GM19324 (cell line): ENCODE results near the gene MRPS31.
"Not testable (repeated sequence)": the region's sequence is repeated elsewhere in the genome, so short reads cannot be mapped to it uniquely, and the experiment has no call there.

Experiments used
- ATAC-seq: cut with Tn5 transposase; IDR thresholded peaks from one replicate; pipeline ENCODE4 v1.9.1; 2021; ENCODE audit warnings: mild to moderate bottlenecking, moderate library complexity; ENCODE audit not compliant: unreplicated experiment, low FRiP score

The MRPS31 gene

DNA sequence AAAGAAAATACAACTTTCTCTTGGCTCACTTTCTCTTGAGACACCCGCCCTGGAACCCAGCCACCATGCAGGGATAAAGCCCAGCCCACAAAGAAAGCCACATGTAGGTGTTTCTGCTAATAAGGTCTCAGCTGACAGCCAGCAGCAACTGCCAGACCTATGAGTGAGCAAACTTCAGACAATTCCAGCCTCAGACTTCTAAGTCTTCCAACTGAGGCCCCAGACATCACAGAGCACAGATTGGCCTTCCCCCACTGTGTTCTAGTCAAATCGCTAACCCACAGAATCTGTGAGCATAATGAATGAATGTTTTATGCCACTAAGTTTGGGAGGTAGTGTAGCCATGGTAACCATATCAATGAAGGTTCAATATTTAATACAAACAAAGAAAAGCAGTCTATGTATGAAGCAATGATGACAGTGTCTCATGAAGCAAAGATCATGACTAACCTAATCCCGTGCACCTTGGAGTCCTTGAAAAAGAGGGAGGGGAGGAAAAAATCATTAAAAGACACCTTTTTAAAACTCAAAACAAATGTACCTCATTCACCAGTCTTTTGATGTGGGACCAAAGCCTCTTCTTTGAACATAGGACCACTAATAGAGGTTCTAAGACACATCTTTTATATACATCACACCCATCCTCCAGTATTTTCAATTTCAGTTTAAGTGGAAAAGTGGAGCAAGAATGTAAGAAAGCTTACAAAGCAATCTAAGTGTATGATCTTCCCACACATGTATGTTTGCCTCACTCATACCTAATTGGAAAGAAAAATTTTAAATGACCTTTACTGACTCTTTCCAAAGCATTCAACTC is 6.2 kb downstream of the MRPS31 start:
- ATAC-seq = no peak

- ATAC-seq = no peak
Observed at GRCh38 chr13:40762849-40763248, 8.1 kb downstream of the MRPS31 start.

DNA sequence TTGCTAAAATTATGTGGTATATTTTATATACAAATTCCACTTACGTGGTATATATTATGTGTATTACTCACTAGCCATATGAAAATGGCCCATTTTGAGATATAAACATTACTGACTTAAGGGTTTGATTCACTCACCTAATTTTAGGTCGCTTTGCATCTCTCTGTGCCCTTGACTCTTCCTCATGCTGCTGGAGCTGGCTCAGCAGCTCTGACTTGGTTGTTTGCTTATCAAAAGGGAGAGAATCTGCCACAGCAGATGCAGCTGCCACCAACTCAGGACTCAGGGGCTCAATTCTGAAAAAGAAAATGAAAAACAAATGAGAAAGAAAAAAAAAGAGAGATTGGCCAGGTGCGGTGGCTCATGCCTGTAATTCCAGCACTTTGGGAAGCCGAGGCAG is 12.2 kb downstream of the MRPS31 start:
- peak; percentile 60 for ATAC-seq

GRCh38 chr13:40756042-40756441 is 14.9 kb downstream of the MRPS31 start:
- ATAC-seq = peak; percentile 39

- no peak for ATAC-seq
Observed at GRCh38 chr13:40755082-40755700, 15.8 kb downstream of the MRPS31 start.

- no peak for ATAC-seq
Observed at GRCh38 chr13:40749327-40749726, 21.7 kb downstream of the MRPS31 start.

DNA sequence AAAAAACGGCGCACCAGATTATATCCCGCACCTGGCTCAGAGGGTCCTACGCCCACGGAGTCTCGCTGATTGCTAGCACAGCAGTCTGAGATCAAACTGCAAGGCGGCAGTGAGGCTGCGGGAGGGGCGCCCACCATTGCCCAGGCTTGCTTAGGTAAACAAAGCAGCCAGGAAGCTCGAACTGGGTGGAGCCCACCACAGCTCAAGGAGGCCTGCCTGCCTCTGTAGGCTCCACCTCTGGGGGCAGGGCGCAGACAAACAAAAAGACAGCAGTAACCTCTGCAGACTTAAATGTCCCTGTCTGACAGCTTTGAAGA is 35.8 kb downstream of the MRPS31 start:
- ATAC-seq = not testable (repeated sequence)

- not testable (repeated sequence) for ATAC-seq
Observed at GRCh38 chr13:40734536-40735231, 36.3 kb downstream of the MRPS31 start.

- ATAC-seq = no peak
Observed at GRCh38 chr13:40732658-40733057, 38.3 kb downstream of the MRPS31 start.

DNA sequence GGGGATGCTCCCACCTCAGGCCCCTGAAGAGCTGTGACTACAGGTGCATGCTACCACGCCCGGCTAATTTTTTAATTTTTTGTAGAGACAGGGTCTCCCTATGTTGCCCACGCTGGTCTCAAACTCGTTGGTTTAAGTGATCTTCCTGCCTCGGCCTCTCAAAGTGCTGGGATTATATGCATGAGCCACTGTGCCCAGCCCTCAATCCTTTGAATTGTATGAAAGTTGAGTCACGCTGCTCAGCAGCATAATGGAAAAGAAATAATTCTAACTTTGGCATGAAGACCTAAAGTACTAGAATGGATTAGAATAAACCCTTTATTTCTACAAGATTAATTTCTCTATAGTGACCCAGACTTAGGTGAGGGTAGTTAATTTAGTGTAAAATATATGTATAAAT is 42.4 kb downstream of the MRPS31 start:
- ATAC-seq = no peak

- not testable (repeated sequence) for ATAC-seq
Observed at GRCh38 chr13:40714433-40714832, 56.6 kb downstream of the MRPS31 start.

DNA sequence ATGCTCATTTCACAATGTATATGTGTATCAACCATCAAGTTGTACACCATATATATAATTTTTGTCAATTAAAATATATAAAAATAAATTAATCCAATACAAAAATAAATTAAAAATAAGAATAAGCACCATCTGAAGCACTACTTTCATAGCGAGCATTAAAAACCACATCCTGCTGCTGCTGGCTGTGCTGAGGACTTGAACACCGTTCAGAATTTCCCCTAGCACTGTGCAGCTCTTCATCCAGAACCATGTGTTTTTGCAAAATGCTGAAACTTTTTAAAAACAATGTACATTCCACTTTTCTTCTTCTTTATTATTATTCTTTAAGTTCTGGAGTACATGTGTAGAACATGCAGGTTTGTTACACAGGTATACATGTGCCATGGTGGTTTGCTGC is 64.6 kb downstream of the MRPS31 start:
- ATAC-seq = no peak

- ATAC-seq = no peak
Observed at GRCh38 chr13:40697711-40698110, 73.3 kb downstream of the MRPS31 start.

DNA sequence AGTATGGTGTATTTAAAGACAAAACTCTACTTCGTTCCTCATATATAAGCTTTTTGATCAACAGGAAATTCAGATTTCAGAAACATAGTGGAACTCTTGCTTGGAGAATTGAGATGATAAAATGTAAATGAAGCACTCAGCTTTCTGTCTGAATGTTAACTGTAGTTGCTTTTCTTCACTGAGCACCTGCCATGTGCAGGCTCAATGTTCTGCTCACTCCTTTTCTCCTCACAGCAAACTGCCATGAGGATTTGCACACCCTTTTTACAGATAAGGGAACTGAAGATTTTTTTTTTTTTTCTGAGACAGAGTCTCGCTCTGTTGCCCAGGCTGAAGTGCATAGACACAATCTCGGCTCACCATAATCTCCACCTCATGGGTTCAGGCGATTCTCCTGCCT is 76.6 kb downstream of the MRPS31 start:
- no peak for ATAC-seq

DNA sequence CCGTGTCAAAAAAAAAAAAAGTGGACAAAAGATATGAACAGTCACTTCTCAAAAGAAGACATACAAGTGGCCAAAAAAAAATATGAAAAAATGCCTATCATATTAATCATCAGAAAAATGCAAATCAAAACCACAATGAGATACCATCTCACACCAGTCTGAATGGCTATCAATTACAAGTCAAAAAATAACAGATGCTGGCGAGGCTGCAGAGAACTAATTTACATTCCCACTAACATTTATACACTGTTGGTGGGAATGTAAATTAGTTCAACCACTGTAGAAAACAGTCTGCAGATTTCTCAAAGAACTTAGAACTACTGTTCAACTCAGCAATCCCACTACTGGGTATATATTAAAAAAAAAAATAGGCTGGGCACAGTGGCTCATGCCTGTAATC is 78.0 kb downstream of the MRPS31 start:
- ATAC-seq = peak; percentile 67

GRCh38 chr13:40688781-40689180 is 82.2 kb downstream of the MRPS31 start:
- no peak for ATAC-seq

DNA sequence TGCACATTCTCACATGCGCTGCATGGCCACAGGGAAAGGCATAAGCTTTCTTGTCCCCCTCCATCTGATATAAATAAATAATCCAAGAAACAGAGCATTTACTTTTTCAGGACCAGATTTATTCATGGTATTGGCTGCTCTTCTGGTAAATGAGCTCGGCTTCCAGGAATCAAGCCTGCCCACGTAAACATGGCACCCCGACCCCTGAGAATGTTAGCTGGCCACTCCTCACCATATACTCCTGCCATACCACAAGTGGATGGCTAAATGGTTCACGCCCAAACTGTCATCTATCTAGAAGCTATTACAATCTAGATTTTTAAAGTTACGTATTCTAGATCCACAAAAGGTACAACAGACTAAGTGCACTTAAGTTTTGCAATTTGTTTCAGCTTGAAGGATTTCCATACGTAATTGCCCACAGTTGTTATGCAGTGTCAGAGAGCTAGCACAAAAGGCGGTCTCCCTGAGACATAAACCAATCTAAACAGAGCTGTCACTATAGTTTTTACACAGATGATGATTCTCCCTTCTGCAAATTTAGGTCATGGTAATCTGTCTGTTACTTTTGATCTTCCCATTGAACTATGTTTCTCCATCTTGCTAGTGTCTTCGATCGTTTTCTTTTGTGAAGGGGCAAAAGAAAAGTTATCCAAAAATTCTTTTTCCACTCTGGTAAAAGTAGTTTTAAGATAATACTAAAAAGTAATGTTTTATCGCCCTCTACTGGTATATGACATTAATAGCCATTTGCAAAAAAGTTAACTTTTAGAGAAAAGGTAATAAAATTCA is 88.3 kb downstream of the MRPS31 start:
- ATAC-seq = no peak

GRCh38 chr13:40681341-40682146 is 89.4 kb downstream of the MRPS31 start:
- no peak for ATAC-seq

DNA sequence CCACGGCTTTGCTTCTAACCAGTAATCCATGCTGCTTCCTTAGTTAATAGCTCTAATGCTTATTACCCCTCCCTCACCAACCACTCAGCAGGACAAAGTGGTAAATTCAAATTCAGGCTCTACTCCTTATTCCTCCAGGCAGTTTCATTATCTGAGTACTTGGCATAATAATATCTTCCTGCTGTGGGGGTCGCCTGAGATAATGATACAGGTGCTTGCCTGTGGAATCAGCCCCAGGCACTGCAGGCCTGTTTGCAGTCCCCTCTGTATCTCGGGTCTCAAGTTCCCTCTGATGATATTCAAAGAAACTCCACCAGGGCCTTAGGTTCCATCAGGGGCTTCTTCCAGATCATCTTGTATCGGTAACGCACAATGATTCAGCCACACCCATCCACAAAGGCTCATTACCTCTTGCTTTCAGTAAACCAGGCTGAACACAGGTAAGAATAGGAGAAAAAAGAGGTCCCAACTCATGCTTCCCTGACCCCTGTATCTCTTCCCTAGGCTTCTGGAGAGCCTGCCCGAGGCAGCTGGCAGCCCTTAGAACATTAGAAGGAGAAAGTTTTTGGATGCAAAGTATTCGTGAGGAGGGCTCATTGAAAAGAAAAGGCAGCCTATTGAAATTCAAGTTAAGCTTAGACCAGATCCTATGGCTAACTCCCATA is 90.2 kb downstream of the MRPS31 start:
- no peak for ATAC-seq
